DOHH2 (cell line): Measurements from ENCODE around the gene STRN4.

Experiments
- CTCF ChIP-seq: fragments of 200-600 bp; sonication (generic); IDR thresholded peaks from one replicate; pipeline ENCODE4 v1.5.1; 2014; ENCODE audit warnings: antibody characterized with exemption, mild to moderate bottlenecking, low read depth, low read length; ENCODE audit not compliant: poor library complexity, severe bottlenecking
- EZH2phosphoT487 ChIP-seq: fragments of 200-600 bp; sonication (generic); IDR thresholded peaks from 2 replicates; pipeline ENCODE4 v1.6.1; 2017; ENCODE audit warnings: borderline replicate concordance, mild to moderate bottlenecking, antibody characterized with exemption, low read length, moderate library complexity, mixed read lengths

DNA sequence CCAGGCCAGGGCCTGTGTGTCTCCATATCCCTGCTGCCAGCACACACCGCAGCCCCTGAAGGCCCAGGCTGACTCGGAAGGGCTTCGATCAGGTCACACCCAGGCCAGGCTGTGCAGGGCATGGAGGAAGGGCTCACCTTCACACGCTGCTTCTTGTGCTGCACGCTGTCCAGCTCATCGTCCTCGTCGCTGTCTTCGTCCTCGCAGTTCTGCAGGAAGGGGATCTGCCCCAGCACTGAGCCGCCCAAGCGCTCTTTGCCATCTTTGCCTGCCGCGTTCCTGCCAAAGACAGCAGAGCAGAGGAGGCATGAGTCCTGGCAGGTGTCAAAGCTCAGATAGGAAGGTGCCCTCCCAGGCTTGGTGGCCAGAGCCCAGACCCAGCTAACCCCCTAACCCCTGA is 15.7 kb downstream of the STRN4 start:
- no peak for TF ChIP-seq CTCF
- no peak for TF ChIP-seq EZH2phosphoT487
